ENCODE data around the gene RFTN1. TPM values are rescaled to one million over a fixed set of nuclear protein-coding genes. Genes with fewer than 3 reads are reported as not detected.

Gene RFTN1
- total RNA-seq, 1 donor from 2014 or later: 20.9 TPM

DNA sequence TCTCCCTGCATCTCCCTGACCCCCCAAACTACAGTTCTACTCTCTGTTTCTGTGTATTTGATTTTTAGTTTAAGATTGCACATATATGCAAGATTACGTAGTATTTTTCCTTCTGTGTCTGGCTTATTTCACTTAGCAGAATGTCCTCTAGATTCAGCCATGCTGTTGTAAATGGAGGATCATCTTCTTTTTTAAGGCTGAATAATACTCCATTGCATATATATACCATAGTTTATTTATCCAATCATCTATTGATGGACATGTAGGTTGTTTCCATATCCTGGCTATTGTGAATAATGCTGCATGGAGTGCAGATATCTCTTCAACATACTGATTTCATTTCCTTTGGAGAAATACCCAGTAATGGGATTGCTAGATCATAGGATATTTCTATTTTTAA, 70.8 kb downstream of the RFTN1 start:
- ATAC-seq (no peak), DNase-seq (ENCODE audit: low spot score) (no peak)

DNA sequence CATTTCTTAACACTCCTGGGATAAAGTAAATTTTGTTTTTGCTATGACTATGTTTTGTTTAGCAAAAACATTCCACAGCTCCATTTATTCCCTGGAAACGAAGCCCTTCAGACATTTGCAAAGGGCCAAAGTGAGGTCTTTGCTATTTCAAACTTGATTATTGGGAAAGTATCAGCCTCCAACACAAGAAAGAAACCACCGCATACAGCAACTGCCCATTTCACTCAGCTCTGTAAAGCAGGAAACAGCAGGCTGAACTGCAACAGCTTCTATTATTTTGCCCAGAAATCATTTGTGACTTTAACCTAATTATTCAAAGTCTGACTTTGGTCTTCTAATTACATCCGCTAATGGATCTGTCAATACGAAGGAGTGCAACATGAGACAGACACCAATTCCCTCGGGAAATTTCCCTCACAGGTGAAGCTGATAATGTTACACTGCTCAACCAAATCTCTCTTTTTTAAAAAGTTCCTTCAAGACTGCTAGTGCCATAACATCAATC, 72.1 kb downstream of the RFTN1 start:
- ATAC-seq: no peak
- DNase-seq (ENCODE audit: low spot score): no peak

GRCh38 chr3:16439848-16440708, 73.4 kb downstream of the RFTN1 start:
- DNase-seq (ENCODE audit: low spot score) (peak; percentile 67), ATAC-seq (peak; percentile 76)

- ATAC-seq: peak; percentile 73
Observed at GRCh38 chr3:16439163-16439847, 74.2 kb downstream of the RFTN1 start.

DNA sequence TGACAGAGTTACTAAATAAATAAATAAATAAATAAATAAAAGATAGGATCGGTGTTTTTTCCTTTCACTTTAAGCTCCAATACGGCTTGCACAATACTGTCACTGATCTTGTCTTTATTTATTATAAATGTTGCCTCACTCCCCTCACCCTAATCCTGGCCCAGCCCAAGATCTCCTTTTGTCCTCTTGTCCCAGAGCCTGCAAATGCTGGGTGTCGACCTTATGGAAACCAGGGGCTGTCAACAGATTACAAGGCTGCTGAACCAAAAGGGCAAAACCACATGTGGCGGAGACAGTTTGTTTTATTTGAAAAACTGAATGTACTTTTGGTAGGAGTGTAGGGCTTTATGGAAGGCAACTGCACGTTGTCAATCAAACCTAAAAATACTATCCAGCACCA, 75.9 kb downstream of the RFTN1 start:
- peak; percentile 63 for ATAC-seq
- peak; percentile 66 for DNase-seq (ENCODE audit: low spot score)

More at GRCh38 chr3:16439163-16439847, 74.2 kb downstream of the RFTN1 start:
- DNase-seq (ENCODE audit: low spot score): no peak

GRCh38 chr3:16433701-16434151, 79.8 kb downstream of the RFTN1 start:
- DNase-seq (ENCODE audit: low spot score) (no peak), ATAC-seq (no peak)

DNA sequence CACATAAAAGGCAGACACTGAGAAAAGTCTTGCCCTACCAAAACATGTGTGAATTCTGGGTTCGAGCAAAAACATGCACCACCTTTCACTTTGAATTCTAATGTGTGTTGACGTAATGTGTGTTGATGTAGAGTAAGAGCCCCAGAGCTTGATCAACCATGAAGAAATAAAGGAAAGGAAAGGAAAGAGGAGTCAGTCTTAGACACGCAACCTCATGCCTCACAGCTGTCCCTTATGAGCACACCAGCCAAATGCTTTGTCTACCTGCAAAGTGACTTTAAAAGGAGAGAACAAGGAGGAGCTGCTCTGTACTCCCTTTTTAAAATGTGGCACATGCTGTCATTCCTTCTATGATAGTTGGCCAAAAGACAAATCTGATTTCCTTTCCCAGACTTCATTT, 80.8 kb downstream of the RFTN1 start:
- ATAC-seq: no peak

GRCh38 chr3:16430717-16431630, 82.5 kb downstream of the RFTN1 start:
- DNase-seq (ENCODE audit: low spot score) (no peak), ATAC-seq (no peak)

More for the DNA sequence above, 80.8 kb downstream of the RFTN1 start:
- no peak for DNase-seq (ENCODE audit: low spot score)

- ATAC-seq: no peak
Observed at GRCh38 chr3:16429086-16429485, 84.4 kb downstream of the RFTN1 start.

DNA sequence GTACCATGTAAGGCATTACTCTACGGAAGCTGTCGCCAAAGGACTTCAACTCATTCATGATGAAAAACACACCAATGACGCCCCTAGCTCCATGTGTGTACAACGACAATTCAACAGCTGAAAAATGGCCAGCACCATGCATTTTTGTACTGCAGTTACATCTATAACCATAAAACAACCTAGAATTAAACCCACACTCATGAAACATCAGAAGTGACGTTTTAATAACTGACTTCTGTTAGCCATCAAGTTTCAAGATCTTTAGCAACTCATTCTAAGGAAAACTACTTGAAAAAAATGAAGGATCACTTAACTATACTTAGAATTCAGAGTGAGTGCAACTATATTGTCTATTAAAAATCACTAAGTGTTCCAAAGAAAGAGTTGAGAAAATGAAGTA, 84.9 kb downstream of the RFTN1 start:
- DNase-seq (ENCODE audit: low spot score) (no peak), ATAC-seq (no peak)

More at GRCh38 chr3:16429086-16429485, 84.4 kb downstream of the RFTN1 start:
- no peak for DNase-seq (ENCODE audit: low spot score)

GRCh38 chr3:16427103-16427965, 86.2 kb downstream of the RFTN1 start:
- ATAC-seq (peak; percentile 76), DNase-seq (ENCODE audit: low spot score) (no peak)

GRCh38 chr3:16426665-16427064, 86.8 kb downstream of the RFTN1 start:
- DNase-seq (ENCODE audit: low spot score) (no peak), ATAC-seq (no peak)

DNA sequence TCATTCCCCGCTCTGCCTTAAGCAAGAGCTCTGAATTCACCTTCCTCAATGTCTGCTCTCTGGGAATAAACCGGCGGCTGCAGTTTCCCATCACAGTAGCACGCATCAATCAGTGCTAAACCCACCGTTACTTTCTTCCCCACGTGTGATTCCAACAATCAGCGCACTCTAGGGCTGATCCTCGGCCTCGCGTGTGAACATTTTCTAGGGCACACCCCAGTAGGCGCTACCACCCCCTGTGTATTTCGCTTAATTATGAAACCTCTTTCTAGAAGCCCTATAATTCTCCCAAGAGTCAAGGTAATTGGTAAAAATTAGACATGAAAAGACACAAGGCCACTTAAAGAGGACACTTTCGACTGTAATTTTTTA, 87.5 kb downstream of the RFTN1 start:
- no peak for ATAC-seq
- DNase-seq (ENCODE audit: low spot score): no peak

DNA sequence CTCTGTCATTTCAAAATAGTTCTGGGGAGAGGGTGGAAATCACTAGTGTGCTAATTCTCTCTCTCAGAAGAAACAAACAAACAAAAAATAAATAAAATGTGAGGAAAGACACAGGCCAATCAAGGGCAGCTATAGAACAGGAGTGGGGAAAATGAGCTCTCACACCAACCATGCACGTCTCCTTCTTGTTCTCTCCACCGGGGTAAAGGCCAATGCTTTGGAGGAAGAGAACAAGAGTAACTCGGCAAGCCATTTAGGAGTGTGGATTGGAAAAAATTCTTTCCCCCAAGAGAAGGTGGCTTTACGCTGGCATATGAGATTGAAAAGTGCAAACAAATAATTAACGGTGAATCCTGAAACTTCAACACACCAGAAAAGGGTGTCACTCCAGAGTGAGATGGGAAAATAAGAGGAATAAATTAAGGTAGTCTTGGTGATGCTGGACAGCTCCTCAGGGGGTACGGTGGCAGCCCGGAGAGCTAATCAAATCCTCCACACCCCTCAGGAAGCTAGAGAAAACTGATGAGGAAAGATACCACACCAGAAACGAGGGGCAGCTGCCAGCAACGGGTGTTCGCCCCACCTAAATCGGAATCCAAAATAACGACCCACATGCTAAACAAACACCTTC, 88.0 kb downstream of the RFTN1 start:
- no peak for ATAC-seq
- DNase-seq (ENCODE audit: low spot score): no peak

DNA sequence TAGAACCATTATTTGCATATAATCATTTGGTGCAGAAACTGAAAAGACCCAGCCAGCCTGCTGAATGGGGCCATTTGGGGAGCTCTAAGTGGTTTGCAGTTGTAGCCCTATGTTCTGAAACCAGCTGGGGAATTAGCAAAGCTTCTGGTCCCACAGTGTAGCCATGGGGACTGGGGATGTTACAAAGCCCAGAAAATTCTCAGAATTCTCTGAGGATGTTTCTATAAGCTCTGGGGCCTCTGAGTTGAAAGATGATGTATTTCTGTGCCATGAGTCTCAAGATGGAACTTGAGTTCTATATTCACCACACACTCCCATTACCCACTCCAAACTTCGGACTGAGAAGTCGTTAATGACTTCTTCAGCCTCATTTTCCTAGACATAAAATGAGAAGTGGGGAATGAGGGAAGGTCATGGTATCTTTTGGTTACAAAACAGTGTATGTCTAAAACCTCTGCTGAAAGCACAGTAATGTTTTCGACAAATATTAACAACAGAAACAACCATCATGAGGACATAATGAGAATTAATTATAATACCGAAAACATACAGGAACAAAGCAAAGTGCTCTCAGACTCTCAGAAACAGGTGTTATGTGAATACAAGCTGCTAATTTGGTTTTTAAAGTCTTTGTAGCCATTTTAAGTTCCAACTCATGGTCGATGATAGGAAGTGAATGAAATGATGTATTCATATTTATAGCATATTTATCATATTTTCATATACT, 89.4 kb downstream of the RFTN1 start:
- ATAC-seq: no peak
- DNase-seq (ENCODE audit: low spot score): no peak

GRCh38 chr3:16423298-16423697, 90.2 kb downstream of the RFTN1 start:
- DNase-seq (ENCODE audit: low spot score): no peak
- ATAC-seq: no peak

- DNase-seq (ENCODE audit: low spot score) (no peak), ATAC-seq (no peak)
Observed at GRCh38 chr3:16419640-16420241, 93.8 kb downstream of the RFTN1 start.

Data from left lobe of liver (tissue), 2 donors.